CD8-positive, alpha-beta memory T cell (primary cell): ENCODE measurements around the gene ARMC9. TPM values are rescaled to one million over a fixed set of nuclear protein-coding genes. Genes with fewer than 3 reads are reported as not detected.

Source experiments
- CTCF ChIA-PET: fragments of 350-600 bp; sonication (Branson Sonifier 250); formaldehyde crosslinking; loops from one replicate; lab custom pipeline; 2021; ENCODE audit warnings: antibody characterized with exemption; lab: Charles Lee
- POLR2A ChIA-PET: fragments of 350-600 bp; sonication (Branson Sonifier 250); formaldehyde crosslinking; loops from one replicate; lab custom pipeline; 2021; ENCODE audit warnings: antibody characterized with exemption; lab: Charles Lee
- DNase-seq, 5 donors: peaks; one replicate each; pipeline versions ENCODE4 v3.0.0 to v3.0.0-alpha.2; 2020 to 2022; ENCODE audit warnings: mixed read lengths in 1 of 5
- H3K27ac ChIP-seq: one replicate; pipeline ENCODE4 v1.7.0; 2013; ENCODE audit warnings: low read depth, mild to moderate bottlenecking, low read length, moderate library complexity
- H3K27me3 ChIP-seq: 2 replicates; pipeline ENCODE4 v1.7.0; 2013; ENCODE audit warnings: low read length, mild to moderate bottlenecking; ENCODE audit not compliant: insufficient read depth, poor library complexity, severe bottlenecking
- H3K36me3 ChIP-seq: 2 replicates; pipeline ENCODE4 v1.7.0; 2013; ENCODE audit warnings: mild to moderate bottlenecking, low read length, moderate library complexity; ENCODE audit not compliant: insufficient read depth
- H3K4me1 ChIP-seq: 2 replicates; pipeline ENCODE4 v1.7.0; 2013; ENCODE audit warnings: mild to moderate bottlenecking, low read length, moderate library complexity; ENCODE audit not compliant: insufficient read depth
- H3K4me3 ChIP-seq: 2 replicates; pipeline ENCODE4 v1.7.0; 2013; ENCODE audit warnings: mild to moderate bottlenecking, low read length
- H3K9me3 ChIP-seq: 2 replicates; pipeline ENCODE4 v1.7.0; 2013; ENCODE audit warnings: mild to moderate bottlenecking, low read length
- H3K27ac Mint-ChIP-seq, 8 donors: one replicate each; pipeline ENCODE4 v1.8.0; 2020 to 2021; ENCODE audit warnings: mixed read lengths in 8 of 8, mild to moderate bottlenecking in 6 of 8, inconsistent platforms in 3 of 8, moderate library complexity in 3 of 8
- H3K27me3 Mint-ChIP-seq, 2 donors: one replicate each; pipeline ENCODE4 v1.8.0; 2020 to 2021; ENCODE audit warnings: mixed read lengths in 2 of 2, mild to moderate bottlenecking in 1 of 2, moderate library complexity in 1 of 2
- H3K36me3 Mint-ChIP-seq, 3 donors: one replicate each; pipeline ENCODE4 v1.8.0; 2020 to 2021; ENCODE audit warnings: mixed read lengths in 3 of 3, inconsistent platforms in 1 of 3, mild to moderate bottlenecking in 1 of 3
- H3K4me1 Mint-ChIP-seq, 3 donors: one replicate each; pipeline ENCODE4 v1.8.0; 2020 to 2021; ENCODE audit warnings: mixed read lengths in 3 of 3, inconsistent platforms in 1 of 3, mild to moderate bottlenecking in 1 of 3
- H3K4me3 Mint-ChIP-seq, 7 donors: one replicate each; pipeline ENCODE4 v1.8.0; 2020 to 2021; ENCODE audit warnings: mixed read lengths in 7 of 7, mild to moderate bottlenecking in 6 of 7, moderate library complexity in 4 of 7, inconsistent platforms in 2 of 7
- H3K9me3 Mint-ChIP-seq, 5 donors: one replicate each; pipeline ENCODE4 v1.8.0; 2020 to 2022; ENCODE audit warnings: mixed read lengths in 5 of 5, mild to moderate bottlenecking in 3 of 5, moderate library complexity in 2 of 5, inconsistent platforms in 1 of 5
- polyA plus RNA-seq: library from polyadenylated mRNA; unstranded; fragments of 300-500 nt; fragmentation: Illumina TruSeq; gene quantifications from one replicate; pipeline ENCODE4 v1.2.3, GENCODE V29; 2021
- total RNA-seq, 2 experiments: library from RNA; stranded (reverse); gene quantifications; one replicate each; pipeline ENCODE4 v1.2.3, GENCODE V29; 2021

Gene ARMC9
- total and polyA plus RNA-seq, 3 experiments from 2014 or later: 1.0 to 6.4 (median 5.3) TPM

GRCh38 chr2:231385429-231385828 is 187.0 kb downstream of the ARMC9 start:
- H3K4me1 Mint-ChIP-seq: no peaks in the 10 kb centered on the region
- no peaks in the 10 kb centered on the region for H3K27me3 ChIP-seq
- H3K4me1 ChIP-seq: no peaks in the 10 kb centered on the region
- CTCF ChIA-PET: no interaction called here
- H3K9me3 Mint-ChIP-seq: peaks cover 5 to 8% (median 6%) of the 10 kb centered on the region in 5 donors
- no peaks in the 10 kb centered on the region for H3K36me3 ChIP-seq
- no peak for DNase-seq
- H3K36me3 Mint-ChIP-seq: peaks cover 0 to 12% (median 0%) of the 10 kb centered on the region in 3 donors
- H3K4me3 Mint-ChIP-seq: no peak overlapping the region
- no peak overlapping the region for H3K27ac ChIP-seq
- H3K27ac Mint-ChIP-seq: no peak overlapping the region
- peaks cover 0 to 9% of the 10 kb centered on the region in 2 donors for H3K27me3 Mint-ChIP-seq
- no peak overlapping the region for H3K4me3 ChIP-seq
- H3K9me3 ChIP-seq: no peaks in the 10 kb centered on the region
- POLR2A ChIA-PET: no interaction called here

GRCh38 chr2:231386446-231386845 is 188.0 kb downstream of the ARMC9 start:
- no peaks in the 10 kb centered on the region for H3K27me3 ChIP-seq
- no peaks in the 10 kb centered on the region for H3K4me1 ChIP-seq
- H3K36me3 Mint-ChIP-seq: peaks cover 0 to 12% (median 0%) of the 10 kb centered on the region in 3 donors
- H3K9me3 Mint-ChIP-seq: peaks cover 5 to 8% (median 6%) of the 10 kb centered on the region in 5 donors
- no peak overlapping the region for H3K27ac Mint-ChIP-seq
- H3K27ac ChIP-seq: no peak overlapping the region
- H3K4me3 ChIP-seq: no peak overlapping the region
- POLR2A ChIA-PET: no interaction called here
- no peak overlapping the region for H3K4me3 Mint-ChIP-seq
- no peaks in the 10 kb centered on the region for H3K36me3 ChIP-seq
- H3K27me3 Mint-ChIP-seq: peaks cover under 1 to 6% of the 10 kb centered on the region in 2 donors
- H3K9me3 ChIP-seq: no peaks in the 10 kb centered on the region
- CTCF ChIA-PET: no interaction called here
- DNase-seq: no peak
- H3K4me1 Mint-ChIP-seq: no peaks in the 10 kb centered on the region

- Mint-ChIP-seq H3K27me3 (peaks cover 5 to 8% of the 10 kb centered on the region in 2 donors), H3K9me3 (peaks cover 5 to 8% (median 6%) of the 10 kb centered on the region in 5 donors), H3K36me3 (peaks cover 0 to 12% (median 0%) of the 10 kb centered on the region in 3 donors), H3K4me1 (peaks cover 0 to 5% (median 2%) of the 10 kb centered on the region in 3 donors), H3K4me3 (no peak overlapping the region), H3K27ac (no peak overlapping the region)
- Histone ChIP-seq H3K27ac (no peak overlapping the region), H3K4me3 (no peak overlapping the region), H3K9me3 (no peaks in the 10 kb centered on the region), H3K36me3 (no peaks in the 10 kb centered on the region), H3K27me3 (no peaks in the 10 kb centered on the region), H3K4me1 (peaks cover 5% of the 10 kb centered on the region)
- ChIA-PET POLR2A (no interaction called here), CTCF (no interaction called here)
- no peak for DNase-seq
These were observed 189.7 kb downstream of the ARMC9 start for GRCh38 chr2:231387904-231388724.

- DNase-seq: no peak
- ChIA-PET POLR2A (no interaction called here), CTCF (no interaction called here)
- Mint-ChIP-seq H3K36me3 (peaks cover 0 to 10% (median 0%) of the 10 kb centered on the region in 3 donors), H3K27me3 (peaks cover 4 to 10% of the 10 kb centered on the region in 2 donors), H3K4me3 (no peak overlapping the region), H3K27ac (peak overlapping the region in 2 of 8 donors; percentile 61 to 72), H3K4me1 (peaks cover 7 to 12% (median 10%) of the 10 kb centered on the region in 3 donors), H3K9me3 (peaks cover 5 to 8% (median 6%) of the 10 kb centered on the region in 5 donors)
- no peaks in the 10 kb centered on the region for H3K9me3 ChIP-seq
- no peaks in the 10 kb centered on the region for H3K36me3 ChIP-seq
- H3K27ac ChIP-seq: no peak overlapping the region
- H3K4me3 ChIP-seq: no peak overlapping the region
- no peaks in the 10 kb centered on the region for H3K27me3 ChIP-seq
- H3K4me1 ChIP-seq: peaks cover 10% of the 10 kb centered on the region
These were observed 190.4 kb downstream of the ARMC9 start for GRCh38 chr2:231388725-231389346.

GRCh38 chr2:231390667-231391066 is 192.2 kb downstream of the ARMC9 start:
- Histone ChIP-seq H3K27me3 (peaks cover 9% of the 10 kb centered on the region), H3K9me3 (no peaks in the 10 kb centered on the region), H3K4me3 (no peak overlapping the region), H3K4me1 (peaks cover 16% of the 10 kb centered on the region), H3K36me3 (no peaks in the 10 kb centered on the region), H3K27ac (no peak overlapping the region)
- H3K36me3 Mint-ChIP-seq: no peaks in the 10 kb centered on the region
- peaks cover 0 to 2% (median 0%) of the 10 kb centered on the region in 5 donors for H3K9me3 Mint-ChIP-seq
- CTCF ChIA-PET: no interaction called here
- peaks cover 16 to 23% (median 21%) of the 10 kb centered on the region in 3 donors for H3K4me1 Mint-ChIP-seq
- H3K4me3 Mint-ChIP-seq: no peak overlapping the region
- H3K27ac Mint-ChIP-seq: peak overlapping the region in 1 of 8 donors; percentile 47
- no peak for DNase-seq
- peaks cover 11 to 22% of the 10 kb centered on the region in 2 donors for H3K27me3 Mint-ChIP-seq
- POLR2A ChIA-PET: no interaction called here

GRCh38 chr2:231391981-231392380 is 193.6 kb downstream of the ARMC9 start:
- no peak for DNase-seq
- peaks cover 14 to 29% of the 10 kb centered on the region in 2 donors for H3K27me3 Mint-ChIP-seq
- no peaks in the 10 kb centered on the region for H3K9me3 ChIP-seq
- H3K9me3 Mint-ChIP-seq: no peaks in the 10 kb centered on the region
- ChIA-PET POLR2A (no interaction called here), CTCF (interaction anchor here (3.3 kb wide), 1 partner anchor 11 kb away, joined by 8 read pairs; no protein-coding TSS in a partner anchor)
- H3K27ac Mint-ChIP-seq: peak overlapping the region in 4 of 8 donors; percentile 51 to 99 (median 64)
- H3K27me3 ChIP-seq: peaks cover 9% of the 10 kb centered on the region
- H3K4me3 Mint-ChIP-seq: no peak overlapping the region
- H3K4me1 Mint-ChIP-seq: peaks cover 16 to 31% (median 24%) of the 10 kb centered on the region in 3 donors
- no peaks in the 10 kb centered on the region for H3K36me3 Mint-ChIP-seq
- H3K4me3 ChIP-seq: no peak overlapping the region
- no peak overlapping the region for H3K27ac ChIP-seq
- H3K36me3 ChIP-seq: no peaks in the 10 kb centered on the region
- peaks cover 16% of the 10 kb centered on the region for H3K4me1 ChIP-seq

- Mint-ChIP-seq H3K9me3 (no peaks in the 10 kb centered on the region), H3K27ac (peak overlapping the region in 4 of 8 donors; percentile 97 to 99 (median 98)), H3K4me1 (peaks cover 16 to 34% (median 25%) of the 10 kb centered on the region in 3 donors), H3K36me3 (no peaks in the 10 kb centered on the region), H3K27me3 (peaks cover 14 to 32% of the 10 kb centered on the region in 2 donors), H3K4me3 (no peak overlapping the region)
- ChIA-PET CTCF (interaction anchor here (1.4 to 3.3 kb wide), 2 partner anchors 11 to 24 kb away, joined by 3 to 8 read pairs; no protein-coding TSS in a partner anchor), POLR2A (no interaction called here)
- Histone ChIP-seq H3K4me3 (no peak overlapping the region), H3K36me3 (no peaks in the 10 kb centered on the region), H3K9me3 (no peaks in the 10 kb centered on the region), H3K27ac (no peak overlapping the region), H3K4me1 (peaks cover 16% of the 10 kb centered on the region), H3K27me3 (peaks cover 14% of the 10 kb centered on the region)
- no peak for DNase-seq
These were observed 194.2 kb downstream of the ARMC9 start for GRCh38 chr2:231392431-231393148.
